Breast epithelium (tissue), 3 donors: ENCODE measurements around the gene TMUB2.

Experiments
- CTCF ChIP-seq, 3 donors: fragments of 450-650 bp; IDR thresholded peaks; one replicate each; pipeline ENCODE4 v1.5.1; 2016 to 2017; ENCODE audit warnings: antibody characterized with exemption in 3 of 3, mild to moderate bottlenecking in 3 of 3, moderate library complexity in 3 of 3
- POLR2A ChIP-seq: fragments of 450-650 bp; IDR thresholded peaks from one replicate; pipeline ENCODE4 v1.6.1; 2016; ENCODE audit warnings: antibody characterized with exemption, mild to moderate bottlenecking, moderate library complexity

GRCh38 chr17:44222112-44222869, 35.5 kb downstream of the TMUB2 start:
- TF ChIP-seq POLR2A = no peak
- TF ChIP-seq CTCF (IDR thresholded peaks at IDR 0.05) = no peak
